HG02610 (cell line): ENCODE measurements around the gene FNDC11.
"Not testable (repeated sequence)": the region's sequence is repeated elsewhere in the genome, so short reads cannot be mapped to it uniquely, and the experiment has no call there.

Experiments
- ATAC-seq: cut with Tn5 transposase; IDR thresholded peaks from one replicate; pipeline ENCODE4 v1.9.1; 2021; ENCODE audit warnings: mild to moderate bottlenecking, moderate library complexity; ENCODE audit not compliant: unreplicated experiment

Gene FNDC11

GRCh38 chr20:63553933-63554290, at the start of gene FNDC11:
TSS of gene FNDC11 (plus strand) at chr20:63554159. CDS start at chr20:63555664, 1,505 bp downstream.
- no peak for ATAC-seq

GRCh38 chr20:63504642-63505041, 49.3 kb upstream of the FNDC11 start:
- no peak for ATAC-seq

- no peak for ATAC-seq
Measured at GRCh38 chr20:63505281-63505680, 48.7 kb upstream of the FNDC11 start.

- no peak for ATAC-seq
Measured at GRCh38 chr20:63505723-63506122, 48.2 kb upstream of the FNDC11 start.

GRCh38 chr20:63507083-63507743, 46.7 kb upstream of the FNDC11 start:
- ATAC-seq: no peak

GRCh38 chr20:63508072-63508768, 45.7 kb upstream of the FNDC11 start:
- no peak for ATAC-seq

- no peak for ATAC-seq
Measured at GRCh38 chr20:63509088-63509564, 44.8 kb upstream of the FNDC11 start.

- ATAC-seq: no peak
Measured at GRCh38 chr20:63513207-63513606, 40.8 kb upstream of the FNDC11 start.

- ATAC-seq: not testable (repeated sequence)
Measured at GRCh38 chr20:63514520-63514919, 39.4 kb upstream of the FNDC11 start.

- no peak for ATAC-seq
Measured at GRCh38 chr20:63517376-63518309, 36.3 kb upstream of the FNDC11 start.

- ATAC-seq: no peak
Measured at GRCh38 chr20:63518351-63518861, 35.6 kb upstream of the FNDC11 start.

GRCh38 chr20:63518946-63519667, 34.9 kb upstream of the FNDC11 start:
- ATAC-seq: no peak

GRCh38 chr20:63519668-63520503, 34.1 kb upstream of the FNDC11 start:
- ATAC-seq: peak; percentile 31

GRCh38 chr20:63520504-63520933, 33.4 kb upstream of the FNDC11 start, which contains the start of gene PPDPF:
TSS of gene PPDPF (plus strand) at chr20:63520765. CDS start at chr20:63521309, 544 bp downstream.
- peak; percentile 70 for ATAC-seq

- peak; percentile 48 for ATAC-seq
Measured at GRCh38 chr20:63520934-63521601, 32.9 kb upstream of the FNDC11 start.

GRCh38 chr20:63521602-63522001, 32.4 kb upstream of the FNDC11 start:
- no peak for ATAC-seq

- no peak for ATAC-seq
Measured at GRCh38 chr20:63522091-63522868, 31.7 kb upstream of the FNDC11 start.

- ATAC-seq: no peak
Measured at GRCh38 chr20:63522981-63523611, 30.9 kb upstream of the FNDC11 start.
